Astrocyte (in vitro differentiated cells and primary cell): ENCODE results near the gene MAGI1. TPM values are rescaled to one million over a fixed set of nuclear protein-coding genes. Genes with fewer than 3 reads are reported as not detected.
A peak's percentile ranks its signal among the peaks of the same experiment; 100 is the strongest.

ENCODE experiments used
- DNase-seq: peaks from one replicate; pipeline ENCODE4 v3.0.0-alpha.2; 2010; ENCODE audit warnings: low read depth
- FAIRE-seq: peaks from 2 replicates; lab custom pipeline; 2011; peaks lifted over from hg19 to GRCh38; lab: Jason Lieb, UNC
- H2AFZ ChIP-seq: 2 replicates; pipeline ENCODE4 v1.6.0; 2012; ENCODE audit warnings: low read depth, low read length, inconsistent platforms
- H3K27ac ChIP-seq: 2 replicates; pipeline ENCODE4 v1.5.1; 2011; ENCODE audit warnings: low read depth, low read length, inconsistent platforms
- H3K27me3 ChIP-seq: 2 replicates; pipeline ENCODE4 v1.6.0; 2011; ENCODE audit warnings: low read length, inconsistent platforms; ENCODE audit not compliant: insufficient read depth
- H3K36me3 ChIP-seq: 2 replicates; pipeline ENCODE4 v1.5.1; 2011; ENCODE audit warnings: low read length, inconsistent platforms; ENCODE audit not compliant: insufficient read depth
- H3K4me1 ChIP-seq: 2 replicates; pipeline ENCODE4 v1.5.1; 2011; ENCODE audit warnings: low read length, inconsistent platforms; ENCODE audit not compliant: insufficient read depth
- H3K4me2 ChIP-seq: 2 replicates; pipeline ENCODE4 v1.6.0; 2012; ENCODE audit warnings: low read length, inconsistent platforms
- H3K4me3 ChIP-seq: 2 replicates; pipeline ENCODE4 v1.5.1; 2011; ENCODE audit warnings: low read depth, mild to moderate bottlenecking, low read length, inconsistent platforms; ENCODE audit not compliant: insufficient read depth
- H3K79me2 ChIP-seq: 2 replicates; pipeline ENCODE4 v1.6.0; 2012; ENCODE audit warnings: mild to moderate bottlenecking, low read length, inconsistent platforms; ENCODE audit not compliant: insufficient read depth
- H3K9ac ChIP-seq: 2 replicates; pipeline ENCODE4 v1.6.0; 2012; ENCODE audit warnings: mild to moderate bottlenecking, low read length, inconsistent platforms
- H3K9me3 ChIP-seq: 2 replicates; pipeline ENCODE4 v1.5.1; 2012; ENCODE audit warnings: low read depth, mild to moderate bottlenecking, low read length, inconsistent platforms; ENCODE audit not compliant: insufficient read depth
- H4K20me1 ChIP-seq: 2 replicates; pipeline ENCODE4 v1.6.0; 2012; ENCODE audit warnings: low read length, inconsistent platforms; ENCODE audit not compliant: insufficient read depth
- H3K27ac Mint-ChIP-seq: one replicate; pipeline ENCODE4 v1.8.0; 2021; ENCODE audit warnings: mild to moderate bottlenecking, mixed read lengths; ENCODE audit not compliant: unreplicated experiment
- H3K27me3 Mint-ChIP-seq: one replicate; pipeline ENCODE4 v1.8.0; 2021; ENCODE audit warnings: low read depth, mixed read lengths; ENCODE audit not compliant: unreplicated experiment
- H3K36me3 Mint-ChIP-seq: one replicate; pipeline ENCODE4 v1.8.0; 2021; ENCODE audit warnings: low read depth, mixed read lengths; ENCODE audit not compliant: unreplicated experiment
- H3K4me1 Mint-ChIP-seq: one replicate; pipeline ENCODE4 v1.8.0; 2021; ENCODE audit warnings: low read depth, mixed read lengths; ENCODE audit not compliant: unreplicated experiment
- H3K4me3 Mint-ChIP-seq: one replicate; pipeline ENCODE4 v1.8.0; 2021; ENCODE audit warnings: mild to moderate bottlenecking, moderate library complexity, mixed read lengths; ENCODE audit not compliant: unreplicated experiment
- H3K9me3 Mint-ChIP-seq: one replicate; pipeline ENCODE4 v1.8.0; 2021; ENCODE audit warnings: mild to moderate bottlenecking, mixed read lengths; ENCODE audit not compliant: unreplicated experiment
- CTCF ChIP-seq: IDR thresholded peaks from 2 replicates; pipeline ENCODE4 v1.5.1; 2011; ENCODE audit warnings: low read depth, mild to moderate bottlenecking, inconsistent platforms, low read length, moderate library complexity; ENCODE audit not compliant: insufficient read depth
- EZH2 ChIP-seq: IDR thresholded peaks from 2 replicates; pipeline ENCODE4 v1.6.1; 2012; ENCODE audit warnings: mild to moderate bottlenecking, low read length, inconsistent platforms; ENCODE audit not compliant: insufficient read depth
- total RNA-seq: library from RNA; stranded (reverse); gene quantifications from 2 replicates; pipeline ENCODE4 v1.2.1, GENCODE V29; 2021

Gene MAGI1
- total RNA-seq, 1 donor from 2014 or later: 31.8 TPM

GRCh38 chr3:65972765-65973164 is 66.0 kb downstream of the MAGI1 start:
- Mint-ChIP-seq H3K36me3 (peaks cover 2% of the 10 kb centered on the region), H3K27ac (no peak overlapping the region), H3K27me3 (no peaks in the 10 kb centered on the region), H3K9me3 (no peaks in the 10 kb centered on the region), H3K4me1 (peaks cover 14% of the 10 kb centered on the region), H3K4me3 (no peak overlapping the region)
- Histone ChIP-seq H3K27me3 (no peaks in the 10 kb centered on the region), H2AFZ (no peak overlapping the region), H3K9me3 (no peaks in the 10 kb centered on the region), H3K9ac (no peak overlapping the region), H3K4me2 (no peak overlapping the region), H3K79me2 (peaks cover 11% of the 10 kb centered on the region), H3K36me3 (no peaks in the 10 kb centered on the region), H4K20me1 (peaks cover 4% of the 10 kb centered on the region), H3K4me1 (peaks cover 4% of the 10 kb centered on the region), H3K4me3 (no peak overlapping the region), H3K27ac (no peak overlapping the region)
- FAIRE-seq (no peak), DNase-seq (no peak)
- TF ChIP-seq CTCF (no peak), EZH2 (no peak)

GRCh38 chr3:65971293-65972252 is 67.1 kb downstream of the MAGI1 start:
- Mint-ChIP-seq H3K36me3 (no peaks in the 10 kb centered on the region), H3K27me3 (no peaks in the 10 kb centered on the region), H3K4me3 (no peak overlapping the region), H3K4me1 (peaks cover 17% of the 10 kb centered on the region), H3K9me3 (no peaks in the 10 kb centered on the region), H3K27ac (no peak overlapping the region)
- Histone ChIP-seq H3K27ac (no peak overlapping the region), H3K4me3 (no peak overlapping the region), H2AFZ (no peak overlapping the region), H3K4me1 (peaks cover 4% of the 10 kb centered on the region), H3K27me3 (no peaks in the 10 kb centered on the region), H4K20me1 (peaks cover 4% of the 10 kb centered on the region), H3K36me3 (no peaks in the 10 kb centered on the region), H3K9me3 (no peaks in the 10 kb centered on the region), H3K4me2 (peak overlapping the region; percentile 21), H3K79me2 (peaks cover 11% of the 10 kb centered on the region), H3K9ac (no peak overlapping the region)
- FAIRE-seq: peak; percentile 68
- DNase-seq: no peak
- TF ChIP-seq EZH2: no peak
- TF ChIP-seq CTCF: no peak

- Histone ChIP-seq H3K79me2 (peaks cover 11% of the 10 kb centered on the region), H3K27ac (no peak overlapping the region), H4K20me1 (no peaks in the 10 kb centered on the region), H3K4me3 (no peak overlapping the region), H3K9ac (no peak overlapping the region), H3K27me3 (no peaks in the 10 kb centered on the region), H3K4me2 (no peak overlapping the region), H2AFZ (no peak overlapping the region), H3K9me3 (no peaks in the 10 kb centered on the region), H3K36me3 (no peaks in the 10 kb centered on the region), H3K4me1 (peaks cover 13% of the 10 kb centered on the region)
- Mint-ChIP-seq H3K36me3 (no peaks in the 10 kb centered on the region), H3K27ac (no peak overlapping the region), H3K9me3 (no peaks in the 10 kb centered on the region), H3K4me3 (no peak overlapping the region), H3K4me1 (peaks cover 26% of the 10 kb centered on the region), H3K27me3 (no peaks in the 10 kb centered on the region)
- TF ChIP-seq EZH2: no peak
- TF ChIP-seq CTCF: no peak
- DNase-seq (no peak), FAIRE-seq (no peak)
Observed at GRCh38 chr3:65968996-65969395, 69.7 kb downstream of the MAGI1 start.
